HepG2 (cell line): ENCODE data around the gene ATP7B.

Experiments
- CTCF ChIP-seq: sonication (generic); formaldehyde crosslinking; IDR thresholded peaks from 2 replicates; pipeline ENCODE4 v1.5.0; 2020; ENCODE audit warnings: mild to moderate bottlenecking, missing genetic modification reagents, moderate library complexity
- KAT7 ChIP-seq: IDR thresholded peaks from 2 replicates; pipeline ENCODE4 v1.6.1; 2018; ENCODE audit warnings: borderline replicate concordance, missing compliant biosample characterization
- RAD21 ChIP-seq: fragments of 450-650 bp; formaldehyde crosslinking; IDR thresholded peaks from 2 replicates; pipeline ENCODE4 v1.5.0; 2020; ENCODE audit warnings: mild to moderate bottlenecking
- SMARCC2 ChIP-seq: fragments of 450-650 bp; IDR thresholded peaks from 2 replicates; pipeline ENCODE4 v1.6.1; 2017; ENCODE audit warnings: antibody characterized with exemption, mild to moderate bottlenecking
- THRA ChIP-seq: sonication (generic); formaldehyde crosslinking; IDR thresholded peaks from 2 replicates; pipeline ENCODE4 v1.4.0; 2020; ENCODE audit warnings: missing genetic modification reagents, borderline replicate concordance

GRCh38 chr13:51997641-51998330 is 13.5 kb downstream of the ATP7B start:
- TF ChIP-seq THRA (CRISPR knock-in tag) = peak; percentile 86; the same call in 1 of the 2 replicates
- TF ChIP-seq CTCF (CRISPR knock-in tag) = peak; percentile 39
- no peak for TF ChIP-seq RAD21 (CRISPR knock-in tag)
- no peak for TF ChIP-seq KAT7 (CRISPR knock-in tag)
- TF ChIP-seq SMARCC2 = no peak
